HFF-Myc (cell line): ENCODE measurements around the gene CDC6.

Experiments
- DNase-seq: peaks from one replicate; pipeline ENCODE4 v3.0.0-alpha.2; 2011; ENCODE audit warnings: low read depth; ENCODE audit errors: extremely low read depth
- H3K4me3 ChIP-seq: replicated peaks from 2 replicates; pipeline ENCODE4 v1.5.1; 2011; ENCODE audit warnings: low read depth, mild to moderate bottlenecking, control low read depth, low read length
- CTCF ChIP-seq: IDR thresholded peaks from 2 replicates; pipeline ENCODE4 v1.5.1; 2012; ENCODE audit warnings: mild to moderate bottlenecking, low read depth, low read length, control low read depth; ENCODE audit errors: missing control alignments

CDC6 gene

GRCh38 chr17:40284085-40284713 is 3.5 kb upstream of the CDC6 start:
- peak overlapping the region; percentile 14; the same call in 1 of the 2 replicates for H3K4me3 ChIP-seq
- DNase-seq: no peak
- peak; percentile 14 for TF ChIP-seq CTCF

GRCh38 chr17:40286473-40286872 is 1.2 kb upstream of the CDC6 start:
- TF ChIP-seq CTCF: no peak
- H3K4me3 ChIP-seq: no peak overlapping the region
- DNase-seq: no peak

- TF ChIP-seq CTCF: no peak
- DNase-seq: no peak
- H3K4me3 ChIP-seq: no peak overlapping the region
These were observed 553 bp upstream of the CDC6 start for GRCh38 chr17:40287159-40287493.

- TF ChIP-seq CTCF: peak; percentile 56
- no peak overlapping the region for H3K4me3 ChIP-seq
- no peak for DNase-seq
These were observed 3.1 kb downstream of the CDC6 start for GRCh38 chr17:40290629-40291280.

- TF ChIP-seq CTCF: no peak
- no peak overlapping the region for H3K4me3 ChIP-seq
- DNase-seq: no peak
These were observed 3.6 kb downstream of the CDC6 start for GRCh38 chr17:40291281-40291664.

GRCh38 chr17:40293363-40293762 is 5.7 kb downstream of the CDC6 start:
- no peak overlapping the region for H3K4me3 ChIP-seq
- TF ChIP-seq CTCF: no peak
- no peak for DNase-seq
